Thoracic aorta (tissue), 2 donors: ENCODE measurements around the gene PARD3. TPM values are rescaled to one million over a fixed set of nuclear protein-coding genes. Genes with fewer than 3 reads are reported as not detected.

Experiments used
- ATAC-seq: fragments of 150-250 bp; one replicate; pipeline ENCODE4 v1.8.0; 2017; ENCODE audit warnings: low read depth; ENCODE audit not compliant: insufficient number of reproducible peaks, low FRiP score
- DNase-seq: peaks from one replicate; pipeline ENCODE4 v3.0.0-alpha.2; 2020; ENCODE audit warnings: low spot score
- H3K27ac ChIP-seq, 2 donors: fragments of 200-600 bp; sonication (generic); 1 replicate in 1 of 2; 2 replicates in 1 of 2; pipeline ENCODE4 v1.5.1; 2016; ENCODE audit warnings: mild to moderate bottlenecking in 2 of 2, moderate library complexity in 2 of 2
- H3K27me3 ChIP-seq: fragments of 200-600 bp; sonication (generic); replicated peaks from 2 replicates; pipeline ENCODE4 v1.6.0; 2016; ENCODE audit warnings: mild to moderate bottlenecking; ENCODE audit not compliant: insufficient read depth
- H3K36me3 ChIP-seq: fragments of 200-600 bp; sonication (generic); one replicate; pipeline ENCODE4 v1.5.1; 2016
- H3K4me1 ChIP-seq, 2 donors: fragments of 200-600 bp; sonication (generic); 1 replicate in 1 of 2; 2 replicates in 1 of 2; pipeline versions ENCODE4 v1.5.1 to v1.6.0; 2016; ENCODE audit warnings: low read depth in 2 of 2, mild to moderate bottlenecking in 1 of 2; ENCODE audit not compliant: control insufficient read depth in 1 of 2
- H3K4me3 ChIP-seq: fragments of 200-600 bp; sonication (generic); 2 replicates; pipeline ENCODE4 v1.5.1; 2016; ENCODE audit warnings: mild to moderate bottlenecking
- H3K9me3 ChIP-seq: fragments of 200-600 bp; sonication (generic); 2 replicates; pipeline ENCODE4 v1.5.1; 2016
- CTCF ChIP-seq: fragments of 200-600 bp; sonication (generic); IDR thresholded peaks from one replicate; pipeline ENCODE4 v1.5.1; 2019; ENCODE audit warnings: antibody characterized with exemption
- total RNA-seq, 2 donors: library from RNA; depleted of rRNA; stranded (reverse); fragments of >200 nt; gene quantifications; one replicate each; pipeline versions ENCODE4 v1.1.0 to v1.2.3, GENCODE V29; 2016

PARD3 gene
- total RNA-seq, 2 donors from 2014 or later = 16.7 to 34.5 TPM

- H3K4me1 ChIP-seq = peaks cover 0 to 11% of the 10 kb centered on the region in 2 donors
- H3K36me3 ChIP-seq = no peaks in the 10 kb centered on the region
- ATAC-seq (no peak), DNase-seq (no peak)
- no peaks in the 10 kb centered on the region for H3K27me3 ChIP-seq
- no peak for TF ChIP-seq CTCF
- no peak overlapping the region for H3K4me3 ChIP-seq
- H3K27ac ChIP-seq = no peak overlapping the region
- H3K9me3 ChIP-seq = no peaks in the 10 kb centered on the region
Observed at GRCh38 chr10:34505338-34505737, 309.8 kb downstream of the PARD3 start.

- H3K9me3 ChIP-seq = no peaks in the 10 kb centered on the region
Observed at GRCh38 chr10:34504534-34504933, 310.6 kb downstream of the PARD3 start.

GRCh38 chr10:34503704-34504103, 311.4 kb downstream of the PARD3 start:
- TF ChIP-seq CTCF = no peak
- no peaks in the 10 kb centered on the region for H3K36me3 ChIP-seq
- H3K4me3 ChIP-seq = no peak overlapping the region
- ATAC-seq = no peak
- no peaks in the 10 kb centered on the region for H3K9me3 ChIP-seq
- no peak overlapping the region for H3K27ac ChIP-seq
- H3K27me3 ChIP-seq = no peaks in the 10 kb centered on the region
- no peak for DNase-seq
- peaks cover 0 to 11% of the 10 kb centered on the region in 2 donors for H3K4me1 ChIP-seq

More at GRCh38 chr10:34504534-34504933, 310.6 kb downstream of the PARD3 start:
- Histone ChIP-seq H3K36me3 (no peaks in the 10 kb centered on the region), H3K4me3 (no peak overlapping the region), H3K27me3 (no peaks in the 10 kb centered on the region), H3K4me1 (peaks cover 0 to 11% of the 10 kb centered on the region in 2 donors), H3K27ac (no peak overlapping the region)
- no peak for DNase-seq
- ATAC-seq = no peak
- TF ChIP-seq CTCF = no peak

- ATAC-seq (no peak), DNase-seq (no peak)
- no peak for TF ChIP-seq CTCF
- H3K36me3 ChIP-seq = no peaks in the 10 kb centered on the region
- peaks cover 0 to 9% of the 10 kb centered on the region in 2 donors for H3K4me1 ChIP-seq
- no peak overlapping the region for H3K4me3 ChIP-seq
- no peaks in the 10 kb centered on the region for H3K27me3 ChIP-seq
- H3K27ac ChIP-seq = no peak overlapping the region
- H3K9me3 ChIP-seq = no peaks in the 10 kb centered on the region
Observed at GRCh38 chr10:34499612-34500279, 315.4 kb downstream of the PARD3 start.

- DNase-seq (no peak), ATAC-seq (no peak)
- no peak overlapping the region for H3K4me3 ChIP-seq
- no peak for TF ChIP-seq CTCF
- no peaks in the 10 kb centered on the region for H3K27me3 ChIP-seq
- no peak overlapping the region for H3K27ac ChIP-seq
- no peaks in the 10 kb centered on the region for H3K36me3 ChIP-seq
- no peaks in the 10 kb centered on the region for H3K9me3 ChIP-seq
- peaks cover 0 to 2% of the 10 kb centered on the region in 2 donors for H3K4me1 ChIP-seq
Observed at GRCh38 chr10:34498821-34499220, 316.3 kb downstream of the PARD3 start.
